Upper lobe of right lung (tissue), 1 donor: ENCODE measurements around the gene TRIM63. TPM values are rescaled to one million over a fixed set of nuclear protein-coding genes. Genes with fewer than 3 reads are reported as not detected.

ENCODE experiments used
- ATAC-seq: fragments of 200-7000 bp; cut with Tn5 transposase; one replicate; pipeline ENCODE4 v1.9.1; 2020; ENCODE audit warnings: mild to moderate bottlenecking, moderate library complexity
- DNase-seq: peaks from one replicate; pipeline ENCODE4 v3.0.0-alpha.2; 2020
- H3K27ac ChIP-seq: fragments of 200-600 bp; one replicate; pipeline ENCODE4 v1.8.0; 2022
- H3K27me3 ChIP-seq: fragments of 200-600 bp; one replicate; pipeline ENCODE4 v1.8.0; 2022; ENCODE audit warnings: mild to moderate bottlenecking
- H3K36me3 ChIP-seq: fragments of 200-600 bp; one replicate; pipeline ENCODE4 v1.8.0; 2022
- H3K4me1 ChIP-seq: fragments of 200-600 bp; one replicate; pipeline ENCODE4 v1.8.0; 2022
- H3K4me3 ChIP-seq: fragments of 200-600 bp; one replicate; pipeline ENCODE4 v1.8.0; 2022; ENCODE audit warnings: mild to moderate bottlenecking
- H3K9me3 ChIP-seq: fragments of 200-600 bp; one replicate; pipeline ENCODE4 v1.8.0; 2022
- CTCF ChIP-seq: fragments of 200-600 bp; IDR thresholded peaks from one replicate; pipeline ENCODE4 v1.8.0; 2022; ENCODE audit warnings: antibody characterized with exemption
- intact Hi-C: fragments of 100-400 bp; cut with DNase I; formaldehyde crosslinking; loops from one replicate; pipeline ENCODE4 v1.11.0; 2022
- long read RNA-seq: library from polyadenylated mRNA; unstranded; transcript quantifications from one replicate; pipeline ENCODE4 v2.0.0, GENCODE V29; 2021
- total RNA-seq: library from RNA; stranded (reverse); fragmentation: NEBNext Ultra II Directional; extraction: Animal tissue kit (Norgen Biotek cat#: 25700); gene quantifications from one replicate; pipeline ENCODE4 v1.2.1, GENCODE V29; 2021
- donor health status: DM: no; HTN: yes; CAD: no; lungs with severe emphysema.

TRIM63 gene
- 0.46 TPM for total RNA-seq
- long read RNA-seq: 0 reads

GRCh38 chr1:26067432-26067911 is at the start of gene TRIM63:
Gene TRIM63, minus strand, starts transcription at chr1:26067630. Its CDS starts 136 bp downstream, at chr1:26067494.
- intact Hi-C loops: no loop called here
- no peak for DNase-seq
- H3K27ac ChIP-seq: no peak within 1 kb of the TSS

GRCh38 chr1:26114165-26114927 is 46.9 kb upstream of the TRIM63 start:
- H3K4me1 ChIP-seq: peaks cover 28% of the 10 kb centered on the region
- H3K36me3 ChIP-seq: peaks cover 36% of the 10 kb centered on the region
- H3K27ac ChIP-seq: peak overlapping the region; percentile 44
- H3K4me3 ChIP-seq: no peak overlapping the region
- TF ChIP-seq CTCF: no peak
- no peaks in the 10 kb centered on the region for H3K27me3 ChIP-seq
- no peaks in the 10 kb centered on the region for H3K9me3 ChIP-seq
- intact Hi-C loops: no loop called here
- ATAC-seq (no peak), DNase-seq (no peak)

More at GRCh38 chr1:26067432-26067911, at the start of gene TRIM63:
- H3K27me3 ChIP-seq: no peaks in the 10 kb centered on the region
- no peaks in the 10 kb centered on the region for H3K4me1 ChIP-seq
- no peak for ATAC-seq
- no peaks in the 10 kb centered on the region for H3K36me3 ChIP-seq
- H3K9me3 ChIP-seq: no peaks in the 10 kb centered on the region
- TF ChIP-seq CTCF: no peak
- no peak within 1 kb of the TSS for H3K4me3 ChIP-seq

- Histone ChIP-seq H3K27me3 (no peaks in the 10 kb centered on the region), H3K4me1 (peaks cover 28% of the 10 kb centered on the region), H3K27ac (peak overlapping the region; percentile 95), H3K4me3 (peak overlapping the region; percentile 100), H3K9me3 (no peaks in the 10 kb centered on the region), H3K36me3 (peaks cover 24% of the 10 kb centered on the region)
- ATAC-seq: peak; percentile 0
- intact Hi-C loops: no loop called here
- no peak for TF ChIP-seq CTCF
- no peak for DNase-seq
Observed at GRCh38 chr1:26112407-26112775, 45.0 kb upstream of the TRIM63 start.

GRCh38 chr1:26111530-26112406 is 44.3 kb upstream of the TRIM63 start, which contains the start of gene PDIK1L:
Gene PDIK1L, plus strand, starts transcription at chr1:26111824. Its CDS starts 2,485 bp downstream, at chr1:26114309.
- Histone ChIP-seq H3K9me3 (no peaks in the 10 kb centered on the region), H3K4me3 (peak within 1 kb of the TSS; percentile 100), H3K36me3 (peaks cover 24% of the 10 kb centered on the region), H3K27ac (peak within 1 kb of the TSS; percentile 95), H3K27me3 (no peaks in the 10 kb centered on the region), H3K4me1 (peaks cover 28% of the 10 kb centered on the region)
- TF ChIP-seq CTCF: no peak
- DNase-seq (peak; percentile 97), ATAC-seq (peak; percentile 94)
- intact Hi-C loops: no loop called here

- H3K27ac ChIP-seq: peak overlapping the region; percentile 95
- intact Hi-C loops: no loop called here
- H3K36me3 ChIP-seq: peaks cover 19% of the 10 kb centered on the region
- peak overlapping the region; percentile 100 for H3K4me3 ChIP-seq
- no peaks in the 10 kb centered on the region for H3K27me3 ChIP-seq
- ATAC-seq: peak; percentile 78
- H3K4me1 ChIP-seq: peaks cover 28% of the 10 kb centered on the region
- peak; percentile 92 for DNase-seq
- no peak for TF ChIP-seq CTCF
- H3K9me3 ChIP-seq: no peaks in the 10 kb centered on the region
Observed at GRCh38 chr1:26110731-26111529, 43.5 kb upstream of the TRIM63 start.
